ENCODE data around the gene GPC6.
A peak's percentile ranks its signal among the peaks of the same experiment; 100 is the strongest.

GPC6 gene

GRCh38 chr13:93965587-93965986 lies 739.0 kb downstream of the GPC6 start:
- H3K9me3 ChIP-seq (ENCODE audit: control insufficient read depth, insufficient read depth, low read length), result no peaks in the 10 kb centered on the region
- WGBS (ENCODE audit: insufficient coverage, insufficient read length), result no CpG with 5 or more reads among the region's 3 CpGs
- DNase-seq (ENCODE audit: low read depth, low spot score), result no peak
- H3K4me1 ChIP-seq (ENCODE audit: control insufficient read depth, insufficient read depth, low read length), result no peaks in the 10 kb centered on the region
- no peaks in the 10 kb centered on the region for H3K36me3 ChIP-seq (ENCODE audit: control insufficient read depth, insufficient read depth, low read length)
- no peak overlapping the region for H3K27ac ChIP-seq (ENCODE audit: low read length)
- H3K4me3 ChIP-seq (ENCODE audit: low read length), result no peak overlapping the region
- H3K27me3 ChIP-seq (ENCODE audit: control insufficient read depth, insufficient read depth, low read length), result no peaks in the 10 kb centered on the region

GRCh38 chr13:93966267-93966936 lies 739.8 kb downstream of the GPC6 start:
- Histone ChIP-seq H3K27ac (ENCODE audit: low read length) (no peak overlapping the region), H3K4me3 (ENCODE audit: low read length) (no peak overlapping the region), H3K4me1 (ENCODE audit: control insufficient read depth, insufficient read depth, low read length) (no peaks in the 10 kb centered on the region), H3K9me3 (ENCODE audit: control insufficient read depth, insufficient read depth, low read length) (no peaks in the 10 kb centered on the region), H3K27me3 (ENCODE audit: control insufficient read depth, insufficient read depth, low read length) (no peaks in the 10 kb centered on the region), H3K36me3 (ENCODE audit: control insufficient read depth, insufficient read depth, low read length) (no peaks in the 10 kb centered on the region)
- no CpG with 5 or more reads among the region's 2 CpGs for WGBS (ENCODE audit: insufficient coverage, insufficient read length)
- DNase-seq (ENCODE audit: low read depth, low spot score), result no peak

- no peak for DNase-seq (ENCODE audit: low read depth, low spot score)
- H3K36me3 ChIP-seq (ENCODE audit: control insufficient read depth, insufficient read depth, low read length), result no peaks in the 10 kb centered on the region
- no peaks in the 10 kb centered on the region for H3K9me3 ChIP-seq (ENCODE audit: control insufficient read depth, insufficient read depth, low read length)
- no peak overlapping the region for H3K27ac ChIP-seq (ENCODE audit: low read length)
- H3K27me3 ChIP-seq (ENCODE audit: control insufficient read depth, insufficient read depth, low read length), result no peaks in the 10 kb centered on the region
- WGBS (ENCODE audit: insufficient coverage, insufficient read length), result no CpG with 5 or more reads among the region's 2 CpGs
- no peak overlapping the region for H3K4me3 ChIP-seq (ENCODE audit: low read length)
- no peaks in the 10 kb centered on the region for H3K4me1 ChIP-seq (ENCODE audit: control insufficient read depth, insufficient read depth, low read length)
Measured at GRCh38 chr13:93967286-93967685, 740.7 kb downstream of the GPC6 start.

- WGBS (ENCODE audit: insufficient coverage, insufficient read length), result no CpG with 5 or more reads among the region's 2 CpGs
- Histone ChIP-seq H3K36me3 (ENCODE audit: control insufficient read depth, insufficient read depth, low read length) (no peaks in the 10 kb centered on the region), H3K27ac (ENCODE audit: low read length) (no peak overlapping the region), H3K9me3 (ENCODE audit: control insufficient read depth, insufficient read depth, low read length) (no peaks in the 10 kb centered on the region), H3K4me3 (ENCODE audit: low read length) (no peak overlapping the region), H3K4me1 (ENCODE audit: control insufficient read depth, insufficient read depth, low read length) (no peaks in the 10 kb centered on the region; the same call in 1 of the 2 replicates), H3K27me3 (ENCODE audit: control insufficient read depth, insufficient read depth, low read length) (no peaks in the 10 kb centered on the region)
- DNase-seq (ENCODE audit: low read depth, low spot score), result no peak
Measured at GRCh38 chr13:93975242-93975641, 748.6 kb downstream of the GPC6 start.

- Histone ChIP-seq H3K27me3 (ENCODE audit: control insufficient read depth, insufficient read depth, low read length) (no peaks in the 10 kb centered on the region), H3K4me1 (ENCODE audit: control insufficient read depth, insufficient read depth, low read length) (no peaks in the 10 kb centered on the region; the same call in 1 of the 2 replicates), H3K9me3 (ENCODE audit: control insufficient read depth, insufficient read depth, low read length) (no peaks in the 10 kb centered on the region), H3K4me3 (ENCODE audit: low read length) (no peak overlapping the region), H3K27ac (ENCODE audit: low read length) (no peak overlapping the region), H3K36me3 (ENCODE audit: control insufficient read depth, insufficient read depth, low read length) (no peaks in the 10 kb centered on the region)
- no peak for DNase-seq (ENCODE audit: low read depth, low spot score)
- WGBS (ENCODE audit: insufficient coverage, insufficient read length), result no CpG with 5 or more reads among the region's 5 CpGs
Measured at GRCh38 chr13:93976528-93976927, 749.9 kb downstream of the GPC6 start.

- no peaks in the 10 kb centered on the region for H3K9me3 ChIP-seq (ENCODE audit: control insufficient read depth, insufficient read depth, low read length)
- H3K4me1 ChIP-seq (ENCODE audit: control insufficient read depth, insufficient read depth, low read length), result no peaks in the 10 kb centered on the region
- no peak overlapping the region for H3K27ac ChIP-seq (ENCODE audit: low read length)
- no peak overlapping the region for H3K4me3 ChIP-seq (ENCODE audit: low read length)
- no peaks in the 10 kb centered on the region for H3K27me3 ChIP-seq (ENCODE audit: control insufficient read depth, insufficient read depth, low read length)
- WGBS (ENCODE audit: insufficient coverage, insufficient read length), result no CpG with 5 or more reads among the region's 3 CpGs
- no peaks in the 10 kb centered on the region for H3K36me3 ChIP-seq (ENCODE audit: control insufficient read depth, insufficient read depth, low read length)
- DNase-seq (ENCODE audit: low read depth, low spot score), result no peak
Measured at GRCh38 chr13:93977986-93978385, 751.4 kb downstream of the GPC6 start.

- H3K27me3 ChIP-seq (ENCODE audit: control insufficient read depth, insufficient read depth, low read length), result no peaks in the 10 kb centered on the region
Measured at GRCh38 chr13:93981426-93981977, 754.9 kb downstream of the GPC6 start.

GRCh38 chr13:93982179-93982918 lies 755.7 kb downstream of the GPC6 start:
- Histone ChIP-seq H3K27ac (ENCODE audit: low read length) (no peak overlapping the region), H3K36me3 (ENCODE audit: control insufficient read depth, insufficient read depth, low read length) (no peaks in the 10 kb centered on the region), H3K4me1 (ENCODE audit: control insufficient read depth, insufficient read depth, low read length) (no peaks in the 10 kb centered on the region), H3K4me3 (ENCODE audit: low read length) (no peak overlapping the region), H3K27me3 (ENCODE audit: control insufficient read depth, insufficient read depth, low read length) (no peaks in the 10 kb centered on the region), H3K9me3 (ENCODE audit: control insufficient read depth, insufficient read depth, low read length) (no peaks in the 10 kb centered on the region)
- no peak for DNase-seq (ENCODE audit: low read depth, low spot score)
- 100% methylated on average over 1 of the region's 5 CpGs for WGBS (ENCODE audit: insufficient coverage, insufficient read length)

More at GRCh38 chr13:93981426-93981977, 754.9 kb downstream of the GPC6 start:
- Histone ChIP-seq H3K27ac (ENCODE audit: low read length) (no peak overlapping the region), H3K9me3 (ENCODE audit: control insufficient read depth, insufficient read depth, low read length) (no peaks in the 10 kb centered on the region), H3K36me3 (ENCODE audit: control insufficient read depth, insufficient read depth, low read length) (no peaks in the 10 kb centered on the region), H3K4me3 (ENCODE audit: low read length) (no peak overlapping the region), H3K4me1 (ENCODE audit: control insufficient read depth, insufficient read depth, low read length) (no peaks in the 10 kb centered on the region)
- WGBS (ENCODE audit: insufficient coverage, insufficient read length), result no CpG with 5 or more reads among the region's 1 CpG
- no peak for DNase-seq (ENCODE audit: low read depth, low spot score)

GRCh38 chr13:93984052-93984451 lies 757.4 kb downstream of the GPC6 start:
- DNase-seq (ENCODE audit: low read depth, low spot score), result no peak
- H3K36me3 ChIP-seq (ENCODE audit: control insufficient read depth, insufficient read depth, low read length), result no peaks in the 10 kb centered on the region
- H3K4me3 ChIP-seq (ENCODE audit: low read length), result no peak overlapping the region
- WGBS (ENCODE audit: insufficient coverage, insufficient read length), result no CpG with 5 or more reads among the region's 1 CpG
- H3K4me1 ChIP-seq (ENCODE audit: control insufficient read depth, insufficient read depth, low read length), result no peaks in the 10 kb centered on the region
- H3K9me3 ChIP-seq (ENCODE audit: control insufficient read depth, insufficient read depth, low read length), result no peaks in the 10 kb centered on the region
- H3K27ac ChIP-seq (ENCODE audit: low read length), result no peak overlapping the region
- H3K27me3 ChIP-seq (ENCODE audit: control insufficient read depth, insufficient read depth, low read length), result no peaks in the 10 kb centered on the region

GRCh38 chr13:93984876-93985275 lies 758.3 kb downstream of the GPC6 start:
- DNase-seq (ENCODE audit: low read depth, low spot score), result peak; percentile 22
- Histone ChIP-seq H3K4me1 (ENCODE audit: control insufficient read depth, insufficient read depth, low read length) (no peaks in the 10 kb centered on the region), H3K4me3 (ENCODE audit: low read length) (no peak overlapping the region), H3K9me3 (ENCODE audit: control insufficient read depth, insufficient read depth, low read length) (no peaks in the 10 kb centered on the region), H3K27me3 (ENCODE audit: control insufficient read depth, insufficient read depth, low read length) (no peaks in the 10 kb centered on the region), H3K36me3 (ENCODE audit: control insufficient read depth, insufficient read depth, low read length) (no peaks in the 10 kb centered on the region), H3K27ac (ENCODE audit: low read length) (no peak overlapping the region)
- WGBS (ENCODE audit: insufficient coverage, insufficient read length), result no CpG with 5 or more reads among the region's 5 CpGs

Measured in iPS DF 6.9 (cell line).